PC-9 (cell line): ENCODE results near the gene TMEM116.

Experiments used
- EZH2 ChIP-seq: fragments of 200-600 bp; sonication (generic); IDR thresholded peaks from 2 replicates; pipeline ENCODE4 v1.8.0; 2017; ENCODE audit warnings: antibody characterized with exemption, low read depth
- TF ChIP-seq, protein P1 (sequence below): fragments of 200-600 bp; sonication (generic); conservative IDR thresholded peaks from 2 replicates; pipeline ENCODE4 v1.6.1; 2017; ENCODE audit warnings: mixed run types, antibody characterized with exemption, mild to moderate bottlenecking, moderate library complexity

DNA sequence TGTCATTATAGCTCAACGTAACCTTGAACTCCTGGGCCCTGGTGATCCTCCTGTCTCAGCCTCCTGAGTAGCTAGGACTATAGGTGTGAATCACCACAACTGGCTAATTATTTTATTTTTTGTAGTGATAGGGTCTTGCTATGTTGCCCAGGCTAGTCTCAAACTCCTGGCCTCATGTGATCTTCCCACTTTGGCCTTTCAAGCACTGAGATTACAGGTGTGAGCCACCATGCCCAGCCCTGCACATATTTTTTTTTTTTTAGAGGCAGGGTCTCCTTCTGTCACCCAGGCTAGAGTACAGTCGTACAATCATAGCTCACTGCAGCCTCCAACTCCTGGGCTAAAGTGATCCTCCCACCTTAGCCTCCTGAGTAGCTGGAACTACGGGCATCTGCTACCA lies 8.9 kb downstream of the TMEM116 start:
- TF ChIP-seq, protein P1, sequence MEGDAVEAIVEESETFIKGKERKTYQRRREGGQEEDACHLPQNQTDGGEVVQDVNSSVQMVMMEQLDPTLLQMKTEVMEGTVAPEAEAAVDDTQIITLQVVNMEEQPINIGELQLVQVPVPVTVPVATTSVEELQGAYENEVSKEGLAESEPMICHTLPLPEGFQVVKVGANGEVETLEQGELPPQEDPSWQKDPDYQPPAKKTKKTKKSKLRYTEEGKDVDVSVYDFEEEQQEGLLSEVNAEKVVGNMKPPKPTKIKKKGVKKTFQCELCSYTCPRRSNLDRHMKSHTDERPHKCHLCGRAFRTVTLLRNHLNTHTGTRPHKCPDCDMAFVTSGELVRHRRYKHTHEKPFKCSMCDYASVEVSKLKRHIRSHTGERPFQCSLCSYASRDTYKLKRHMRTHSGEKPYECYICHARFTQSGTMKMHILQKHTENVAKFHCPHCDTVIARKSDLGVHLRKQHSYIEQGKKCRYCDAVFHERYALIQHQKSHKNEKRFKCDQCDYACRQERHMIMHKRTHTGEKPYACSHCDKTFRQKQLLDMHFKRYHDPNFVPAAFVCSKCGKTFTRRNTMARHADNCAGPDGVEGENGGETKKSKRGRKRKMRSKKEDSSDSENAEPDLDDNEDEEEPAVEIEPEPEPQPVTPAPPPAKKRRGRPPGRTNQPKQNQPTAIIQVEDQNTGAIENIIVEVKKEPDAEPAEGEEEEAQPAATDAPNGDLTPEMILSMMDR = no peak
- TF ChIP-seq EZH2 = no peak
